COR-L47 (cell line): ENCODE data around the gene FAM13A.
A peak's percentile ranks its signal among the peaks of the same experiment; 100 is the strongest.

ENCODE experiments used
- DNase-seq: peaks from one replicate; lab custom pipeline; 2025; lab: John Stamatoyannopoulos, UW

Gene FAM13A

GRCh38 chr4:88779431-88779830 is 277.6 kb downstream of the FAM13A start:
- DNase-seq, result no peak

DNA sequence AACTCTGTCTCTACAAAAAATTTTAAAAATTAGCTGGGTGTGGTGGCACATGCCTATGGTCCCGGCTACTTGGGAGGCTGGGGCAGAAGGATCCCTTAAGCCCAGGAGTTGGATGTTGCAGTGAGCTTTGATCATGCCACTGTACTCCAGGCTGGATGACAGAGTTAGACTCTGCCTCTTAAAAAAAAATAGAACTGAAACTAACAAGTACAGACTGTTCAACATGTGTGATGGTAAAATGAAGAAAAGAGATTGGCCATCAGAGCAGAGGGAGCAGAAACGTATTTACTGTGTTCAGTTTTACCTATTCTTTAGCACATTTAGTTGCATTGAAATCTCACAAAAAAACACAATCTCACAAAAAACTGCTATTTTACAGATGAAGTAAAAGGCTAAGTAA is 281.5 kb downstream of the FAM13A start:
- DNase-seq, result no peak

GRCh38 chr4:88775026-88775425 is 282.0 kb downstream of the FAM13A start:
- DNase-seq, result no peak

GRCh38 chr4:88771883-88772450 is 285.0 kb downstream of the FAM13A start:
- no peak for DNase-seq

- no peak for DNase-seq
Observed at GRCh38 chr4:88765729-88766128, 291.3 kb downstream of the FAM13A start.

DNA sequence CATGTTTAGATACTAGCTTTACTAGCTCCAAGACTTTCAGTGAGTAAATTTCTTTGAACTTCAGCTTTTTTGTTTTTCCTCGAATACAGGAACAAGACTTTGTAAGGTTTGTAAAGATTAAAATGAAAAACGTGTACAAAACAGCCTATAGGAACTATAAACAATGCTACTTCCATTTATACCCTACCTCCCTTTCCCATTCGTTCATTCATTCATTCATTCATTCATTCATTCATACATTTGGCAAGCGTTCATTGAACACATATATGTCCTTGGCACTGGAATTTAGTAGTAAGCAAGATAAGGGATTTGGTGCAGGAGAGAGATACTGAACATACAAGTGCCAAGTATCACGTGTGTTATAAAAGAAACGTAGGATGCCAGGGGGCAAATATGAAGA is 293.9 kb downstream of the FAM13A start:
- DNase-seq, result no peak

DNA sequence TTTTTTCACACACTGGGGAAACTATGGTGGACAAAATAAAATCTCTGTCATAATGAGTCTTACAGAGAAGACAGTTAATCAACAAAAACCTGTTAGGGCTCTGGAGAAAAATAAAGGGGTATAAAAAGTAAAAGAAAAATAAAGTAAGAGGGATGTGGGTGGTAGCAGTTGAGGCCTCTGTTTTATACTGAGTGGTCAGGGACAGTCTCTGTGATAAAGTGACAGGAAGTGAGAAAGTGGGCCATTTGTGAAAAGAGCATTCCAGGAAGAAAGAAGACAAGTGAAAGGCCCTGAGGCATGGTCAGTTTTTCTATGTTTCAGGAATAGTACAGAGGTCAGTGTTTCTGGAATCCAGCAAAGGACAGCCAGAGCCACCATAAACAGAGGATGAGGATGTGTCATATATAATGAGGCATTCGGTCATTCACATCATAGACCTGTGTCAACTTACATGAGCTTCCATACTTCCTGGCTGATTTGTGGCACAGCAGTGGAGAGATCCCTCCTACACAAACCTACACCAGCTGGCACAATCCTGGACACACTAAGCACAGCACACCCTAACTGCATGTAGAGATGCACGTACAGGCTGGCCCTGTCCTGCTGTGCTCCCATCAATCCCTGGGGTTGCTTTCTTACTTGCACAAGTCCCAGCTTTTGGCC is 295.0 kb downstream of the FAM13A start:
- DNase-seq, result no peak

GRCh38 chr4:88761342-88761741 is 295.6 kb downstream of the FAM13A start:
- no peak for DNase-seq

DNA sequence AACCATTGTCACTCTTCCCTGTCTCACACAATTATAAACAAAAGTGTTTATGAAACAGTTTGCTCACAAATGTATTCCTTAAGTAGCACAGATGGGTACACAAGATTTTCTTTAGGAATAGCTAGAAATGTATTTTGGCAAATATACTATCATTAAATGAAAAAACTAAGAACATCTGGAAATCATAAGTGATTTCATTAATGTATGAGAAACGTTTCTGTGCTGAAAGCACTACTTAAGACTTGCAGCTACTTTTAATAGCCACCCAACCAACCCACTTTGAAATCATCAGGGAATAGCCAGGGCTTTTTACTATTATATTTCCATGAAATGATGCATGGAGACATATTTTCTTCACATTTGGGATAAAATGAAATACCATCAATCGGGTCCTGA is 297.1 kb downstream of the FAM13A start:
- DNase-seq, result no peak

GRCh38 chr4:88759039-88759894 is 297.7 kb downstream of the FAM13A start:
- peak; percentile 76 for DNase-seq

DNA sequence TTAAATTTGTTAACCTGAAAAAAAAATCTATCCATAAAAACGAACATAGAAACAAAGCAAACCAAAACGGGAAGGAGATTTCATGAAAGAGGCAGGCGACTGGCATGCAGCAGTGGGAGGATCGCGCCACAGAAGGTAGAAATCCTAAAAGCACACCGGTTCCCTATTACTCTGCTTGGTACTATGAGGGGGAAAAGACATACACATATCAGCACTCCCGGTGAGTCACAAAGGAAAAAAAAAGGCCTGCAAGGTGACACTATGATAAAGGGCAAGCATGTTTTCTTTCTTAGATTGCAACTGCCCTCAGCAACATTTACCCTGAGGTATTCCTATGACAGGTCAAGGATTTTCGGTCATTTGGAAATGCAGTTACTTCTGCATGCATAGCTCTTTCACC is 298.7 kb downstream of the FAM13A start:
- DNase-seq, result no peak

- DNase-seq, result no peak
Observed at GRCh38 chr4:88757776-88758175, 299.2 kb downstream of the FAM13A start.

DNA sequence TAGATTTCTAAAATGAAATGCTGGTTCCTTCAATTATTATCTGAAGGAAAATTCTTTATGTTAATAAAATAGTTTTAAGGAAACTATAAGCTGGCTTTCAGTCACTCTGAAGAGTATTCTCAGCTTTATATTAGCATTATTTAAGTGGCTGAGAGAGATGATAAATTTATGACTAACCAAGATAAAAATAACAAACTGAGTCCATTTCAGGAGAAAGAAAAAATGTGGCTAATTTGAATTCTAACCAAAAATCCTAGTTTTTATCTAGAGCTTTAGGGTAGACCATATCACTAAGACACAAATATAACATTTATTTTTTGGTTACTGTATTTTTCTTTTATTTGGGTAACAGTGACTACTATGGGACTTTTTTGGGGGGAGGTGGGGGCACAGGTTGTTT is 299.9 kb downstream of the FAM13A start:
- DNase-seq, result no peak

GRCh38 chr4:88756149-88756548 is 300.8 kb downstream of the FAM13A start:
- no peak for DNase-seq

DNA sequence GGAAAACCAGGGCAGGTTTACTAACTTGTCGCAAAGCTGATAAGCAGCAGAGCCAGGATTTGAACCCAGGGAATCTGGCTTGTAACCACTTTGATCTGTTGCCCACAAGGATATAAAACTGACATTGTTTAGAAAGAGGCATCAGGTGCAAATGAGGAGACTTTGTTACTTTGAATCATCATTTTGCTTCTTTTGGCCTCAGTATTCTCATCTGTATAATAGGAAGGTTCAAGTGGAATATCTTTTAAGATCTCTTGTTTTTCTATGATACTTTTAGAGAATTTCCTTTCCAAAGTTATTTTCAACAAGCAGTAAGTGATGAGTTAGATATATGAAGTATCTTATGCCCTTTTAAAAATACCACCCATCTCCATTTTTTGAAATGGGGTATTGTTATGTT is 301.5 kb downstream of the FAM13A start:
- DNase-seq, result no peak

DNA sequence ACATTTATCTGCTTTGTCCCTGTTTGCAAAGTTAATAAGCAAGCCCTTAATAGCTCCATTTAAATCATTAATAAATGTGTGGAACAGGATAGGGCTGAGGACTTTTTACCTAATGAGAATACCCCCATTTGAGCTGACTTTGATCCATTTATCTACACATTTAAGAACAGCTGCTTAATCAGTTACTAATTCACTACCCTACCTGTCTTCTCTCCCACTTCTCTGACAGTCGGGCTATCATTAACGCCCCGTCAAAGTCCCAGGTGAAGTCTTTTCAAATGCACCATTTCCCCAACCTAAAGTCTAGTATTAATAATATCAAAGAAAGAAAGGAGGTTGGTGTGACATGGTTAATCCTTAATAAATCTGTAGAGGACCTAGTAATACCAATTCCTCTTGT is 302.2 kb downstream of the FAM13A start:
- DNase-seq, result no peak

GRCh38 chr4:88753658-88754571 is 303.1 kb downstream of the FAM13A start:
- DNase-seq, result no peak

- no peak for DNase-seq
Observed at GRCh38 chr4:88752754-88753153, 304.2 kb downstream of the FAM13A start.

- DNase-seq, result no peak
Observed at GRCh38 chr4:88752076-88752463, 304.9 kb downstream of the FAM13A start.

- no peak for DNase-seq
Observed at GRCh38 chr4:88751258-88752075, 305.5 kb downstream of the FAM13A start.

GRCh38 chr4:88750369-88750768 is 306.6 kb downstream of the FAM13A start:
- DNase-seq, result no peak
